MCF 10A (cell line): ENCODE measurements around the gene NFS1. TPM values are rescaled to one million over a fixed set of nuclear protein-coding genes. Genes with fewer than 3 reads are reported as not detected.
"Not testable (repeated sequence)": the region's sequence is repeated elsewhere in the genome, so short reads cannot be mapped to it uniquely, and the experiment has no call there.

Source experiments
- BruUV-seq: library from RNA; stranded (reverse); fragments of 400-500 nt; replicated peaks from 2 replicates; lab custom pipeline; 2021; lab: Mats Ljungman, UMichigan
- CTCF ChIA-PET: fragments of 300-600 bp; sonication (Branson Sonifier 250); formaldehyde crosslinking; extraction: SDS; loops from one replicate; lab custom pipeline; 2021; ENCODE audit warnings: antibody characterized with exemption, inconsistent platforms; lab: Yijun Ruan, JAX
- POLR2A ChIA-PET: fragments of 300-600, 350-650 bp; sonication (Branson Sonifier 250); formaldehyde crosslinking; extraction: SDS; loops from one replicate; lab custom pipeline; 2020; ENCODE audit warnings: antibody characterized with exemption, inconsistent platforms; lab: Yijun Ruan, JAX
- DNase-seq: peaks from one replicate; pipeline ENCODE4 v3.0.0-alpha.2; 2018; ENCODE audit not compliant: unreplicated experiment
- H3K27ac Mint-ChIP-seq: one replicate; pipeline ENCODE4 v1.8.0; 2022; ENCODE audit warnings: mild to moderate bottlenecking, low read depth, mixed read lengths; ENCODE audit not compliant: unreplicated experiment
- H3K27me3 Mint-ChIP-seq: one replicate; pipeline ENCODE4 v1.8.0; 2022; ENCODE audit warnings: mixed read lengths; ENCODE audit not compliant: insufficient read depth, unreplicated experiment
- H3K36me3 Mint-ChIP-seq: one replicate; pipeline ENCODE4 v1.8.0; 2022; ENCODE audit warnings: mild to moderate bottlenecking, moderate library complexity, mixed read lengths; ENCODE audit not compliant: insufficient read depth, unreplicated experiment
- H3K4me1 Mint-ChIP-seq: one replicate; pipeline ENCODE4 v1.8.0; 2022; ENCODE audit warnings: mixed read lengths; ENCODE audit not compliant: insufficient read depth, unreplicated experiment
- H3K4me3 Mint-ChIP-seq: one replicate; pipeline ENCODE4 v1.8.0; 2022; ENCODE audit warnings: mild to moderate bottlenecking, moderate library complexity, mixed read lengths; ENCODE audit not compliant: unreplicated experiment
- H3K9me3 Mint-ChIP-seq: one replicate; pipeline ENCODE4 v1.8.0; 2022; ENCODE audit warnings: mixed read lengths; ENCODE audit not compliant: unreplicated experiment
- CTCF ChIP-seq: fragments of 200-600 bp; IDR thresholded peaks from one replicate; pipeline ENCODE4 v1.8.0; 2022; ENCODE audit warnings: antibody characterized with exemption, mild to moderate bottlenecking; ENCODE audit not compliant: unreplicated experiment
- intact Hi-C: fragments of 100-400 bp; cut with micrococcal nuclease; formaldehyde crosslinking; loops from 2 replicates; pipeline ENCODE4 v1.14.1; 2022
- total RNA-seq: library from RNA; stranded (reverse); gene quantifications from 2 replicates; pipeline ENCODE4 v1.2.3, GENCODE V29; 2022

Gene NFS1
- total RNA-seq, 1 experiment from 2014 or later: 27.6 TPM

GRCh38 chr20:35686872-35687271 is 12.3 kb downstream of the NFS1 start:
- BruUV-seq, H3K27me3 Mint-ChIP-seq: not testable (repeated sequence)
- H3K36me3 Mint-ChIP-seq: peaks cover 85% of the 10 kb centered on the region

GRCh38 chr20:35685368-35685767 is 13.8 kb downstream of the NFS1 start:
- ChIA-PET CTCF (interaction anchor here (0.9 to 1.1 kb wide), 2 partner anchors 20 to 221 kb away, joined by 4 to 5 read pairs; no protein-coding TSS in a partner anchor), POLR2A (interaction anchor here (1.5 kb wide), 1 partner anchor 17 kb away, joined by 8 read pairs; no protein-coding TSS in a partner anchor)
- H3K9me3 Mint-ChIP-seq, H3K27ac Mint-ChIP-seq, H3K4me1 Mint-ChIP-seq, BruUV-seq, H3K27me3 Mint-ChIP-seq, intact Hi-C loops, DNase-seq, H3K4me3 Mint-ChIP-seq: not testable (repeated sequence)
- H3K36me3 Mint-ChIP-seq: peaks cover 71% of the 10 kb centered on the region

More at GRCh38 chr20:35686872-35687271, 12.3 kb downstream of the NFS1 start:
- DNase-seq, H3K4me1 Mint-ChIP-seq, H3K27ac Mint-ChIP-seq, H3K4me3 Mint-ChIP-seq, intact Hi-C loops, H3K9me3 Mint-ChIP-seq: not testable (repeated sequence)
- ChIA-PET POLR2A (interaction anchor here (0.7 to 1.8 kb wide), 2 partner anchors 13 to 24 kb away, joined by 3 to 9 read pairs; partner anchors contain the start of genes NFS1 and ROMO1), CTCF (interaction anchor here (0.6 kb wide), 1 partner anchor 749 kb away, joined by 5 read pairs; no protein-coding TSS in a partner anchor)
- TF ChIP-seq CTCF: peak; percentile 40

GRCh38 chr20:35681960-35682359 is 17.2 kb downstream of the NFS1 start:
- no peaks in the 10 kb centered on the region for H3K27me3 Mint-ChIP-seq
- H3K4me3 Mint-ChIP-seq: no peak overlapping the region
- ChIA-PET POLR2A (interaction anchor here (0.7 kb wide), 1 partner anchor 33 kb away, joined by 3 read pairs; no protein-coding TSS in a partner anchor), CTCF (no interaction called here)
- H3K4me1 Mint-ChIP-seq: no peaks in the 10 kb centered on the region
- no peaks in the 10 kb centered on the region for H3K9me3 Mint-ChIP-seq
- no TSS peak for BruUV-seq
- TF ChIP-seq CTCF: no peak
- intact Hi-C loops: no loop called here
- H3K27ac Mint-ChIP-seq: no peak overlapping the region
- no peak for DNase-seq
- peaks cover 60% of the 10 kb centered on the region for H3K36me3 Mint-ChIP-seq

- no TSS peak for BruUV-seq
- no peak for DNase-seq
- ChIA-PET POLR2A (interaction anchor here (1.5 kb wide), 1 partner anchor 18 kb away, joined by 5 read pairs; the partner anchor contains the start of genes NFS1 and ROMO1), CTCF (no interaction called here)
- Mint-ChIP-seq H3K9me3 (no peaks in the 10 kb centered on the region), H3K4me1 (no peaks in the 10 kb centered on the region), H3K27ac (no peak overlapping the region), H3K4me3 (no peak overlapping the region), H3K27me3 (no peaks in the 10 kb centered on the region), H3K36me3 (peaks cover 60% of the 10 kb centered on the region)
- intact Hi-C loops: no loop called here
- TF ChIP-seq CTCF: no peak
Observed at GRCh38 chr20:35680452-35681183, 18.5 kb downstream of the NFS1 start.
